ENCODE data around the gene CFHR2.

CFHR2 gene

GRCh38 chr1:197008861-197009260 is 65.3 kb downstream of the CFHR2 start:
- ATAC-seq: no peak
- TF ChIP-seq CSDC2 (CRISPR knock-in tag; IDR thresholded peaks at IDR 0.05) (no peak), PATZ1 (CRISPR knock-in tag; IDR thresholded peaks at IDR 0.05; ENCODE audit: borderline replicate concordance) (no peak), RARB (CRISPR knock-in tag; IDR thresholded peaks at IDR 0.05) (no peak), POU6F1 (CRISPR knock-in tag; IDR thresholded peaks at IDR 0.05; ENCODE audit: borderline replicate concordance, low read depth) (no peak), PPARA (CRISPR knock-in tag; IDR thresholded peaks at IDR 0.05; ENCODE audit: borderline replicate concordance) (no peak), ZFP30 (CRISPR knock-in tag; IDR thresholded peaks at IDR 0.05) (no peak), TCF4 (CRISPR knock-in tag; IDR thresholded peaks at IDR 0.05; ENCODE audit: borderline replicate concordance) (no peak), ARNTL (CRISPR knock-in tag; IDR thresholded peaks at IDR 0.05; ENCODE audit: borderline replicate concordance, low read depth) (no peak), CREB5 (CRISPR knock-in tag; IDR thresholded peaks at IDR 0.05; ENCODE audit: low read depth) (no peak), ZC3H10 (CRISPR knock-in tag; IDR thresholded peaks at IDR 0.05) (no peak), ZNF70 (CRISPR knock-in tag; IDR thresholded peaks at IDR 0.05) (no peak), TSHZ2 (CRISPR knock-in tag; IDR thresholded peaks at IDR 0.05) (no peak), ZFP3 (CRISPR knock-in tag; IDR thresholded peaks at IDR 0.05) (no peak), OSR1 (CRISPR knock-in tag; IDR thresholded peaks at IDR 0.05) (no peak), ZNF8 (CRISPR knock-in tag; IDR thresholded peaks at IDR 0.05) (no peak)

Measured in SK-N-SH treated with all-trans-retinoic acid at 6 μM for 48 hours (cell line).